WTC11 (cell line): ENCODE results near the gene ZNF397. TPM values are rescaled to one million over a fixed set of nuclear protein-coding genes. Genes with fewer than 3 reads are reported as not detected.

Experiments
- ATAC-seq: fragments of 200-7000 bp; cut with Tn5 transposase; 2 replicates; pipeline ENCODE4 v1.10.0; 2021; ENCODE audit warnings: mild to moderate bottlenecking, moderate library complexity
- CTCF ChIA-PET: fragments of 300-600 bp; sonication (Branson Sonifier 250); formaldehyde crosslinking; loops from one replicate; lab custom pipeline; 2021; ENCODE audit warnings: antibody characterized with exemption; lab: Charles Lee
- POLR2A ChIA-PET: fragments of 350-600 bp; sonication (Branson Sonifier 250); formaldehyde crosslinking; loops from one replicate; lab custom pipeline; 2021; ENCODE audit warnings: antibody characterized with exemption; lab: Charles Lee
- DNase-seq: peaks from one replicate; pipeline ENCODE4 v3.0.0; 2021; ENCODE audit warnings: low spot score
- H3K27ac Mint-ChIP-seq: 2 replicates; pipeline ENCODE4 v1.8.0; 2021; ENCODE audit warnings: mixed read lengths
- H3K27me3 Mint-ChIP-seq: 2 replicates; pipeline ENCODE4 v1.8.0; 2021; ENCODE audit warnings: low read depth, mild to moderate bottlenecking, moderate library complexity, mixed read lengths
- H3K36me3 Mint-ChIP-seq: 2 replicates; pipeline ENCODE4 v1.8.0; 2021; ENCODE audit warnings: mixed read lengths
- H3K4me1 Mint-ChIP-seq: 2 replicates; pipeline ENCODE4 v1.8.0; 2022; ENCODE audit warnings: mixed read lengths
- H3K4me3 Mint-ChIP-seq: 2 replicates; pipeline ENCODE4 v1.8.0; 2021; ENCODE audit warnings: mild to moderate bottlenecking, moderate library complexity, mixed read lengths
- H3K9me3 Mint-ChIP-seq: 2 replicates; pipeline ENCODE4 v1.8.0; 2021; ENCODE audit warnings: mixed read lengths
- EMX1 ChIP-seq: fragments of 250-450 bp; sonication (Bioruptor Pico); IDR thresholded peaks from 2 replicates; pipeline ENCODE4 v1.8.0; 2021; ENCODE audit warnings: mild to moderate bottlenecking
- ETV6 ChIP-seq: sonication (generic); formaldehyde crosslinking; IDR thresholded peaks from 2 replicates; pipeline ENCODE4 v1.8.1; 2022; ENCODE audit warnings: mild to moderate bottlenecking, missing genetic modification reagents
- JUN ChIP-seq: sonication (generic); formaldehyde crosslinking; IDR thresholded peaks from 2 replicates; pipeline ENCODE4 v1.8.0; 2023; ENCODE audit warnings: mild to moderate bottlenecking, missing genetic modification reagents
- NR2C2 ChIP-seq: sonication (generic); formaldehyde crosslinking; IDR thresholded peaks from 2 replicates; pipeline ENCODE4 v1.8.0; 2022; ENCODE audit warnings: mild to moderate bottlenecking, missing genetic modification reagents
- NR3C1 ChIP-seq: sonication (generic); formaldehyde crosslinking; conservative IDR thresholded peaks from 2 replicates; pipeline ENCODE4 v1.8.1; 2023; ENCODE audit warnings: low read depth, mild to moderate bottlenecking, missing genetic modification reagents
- RELA ChIP-seq: sonication (generic); formaldehyde crosslinking; IDR thresholded peaks from 2 replicates; pipeline ENCODE4 v1.8.1; 2022; ENCODE audit warnings: missing genetic modification reagents, mild to moderate bottlenecking, borderline replicate concordance
- SMAD4 ChIP-seq: sonication (generic); formaldehyde crosslinking; IDR thresholded peaks from 2 replicates; pipeline ENCODE4 v1.8.0; 2022; ENCODE audit warnings: mild to moderate bottlenecking, missing genetic modification reagents
- total RNA-seq: library from RNA; stranded (reverse); gene quantifications from 3 replicates; pipeline ENCODE4 v1.2.3, GENCODE V29; 2021
- TF ChIP-seq, protein P1 (sequence below): sonication (generic); formaldehyde crosslinking; IDR thresholded peaks from 2 replicates; pipeline ENCODE4 v1.8.0; 2022; ENCODE audit warnings: missing genetic modification reagents
- TF ChIP-seq, protein P2 (sequence below): fragments of 250-450 bp; sonication (Bioruptor Pico); IDR thresholded peaks from 2 replicates; pipeline ENCODE4 v1.9.0; 2021; ENCODE audit warnings: mild to moderate bottlenecking
- TF ChIP-seq, protein P3 (sequence below): sonication (generic); formaldehyde crosslinking; IDR thresholded peaks from 2 replicates; pipeline ENCODE4 v1.8.1; 2022; ENCODE audit warnings: missing genetic modification reagents, borderline replicate concordance
- TF ChIP-seq, protein P4 (sequence below): sonication (generic); formaldehyde crosslinking; IDR thresholded peaks from 2 replicates; pipeline ENCODE4 v1.8.0; 2023; ENCODE audit warnings: mild to moderate bottlenecking, missing genetic modification reagents
- TF ChIP-seq, protein P5 (sequence below): sonication (generic); formaldehyde crosslinking; IDR thresholded peaks from 2 replicates; pipeline ENCODE4 v1.8.1; 2023; ENCODE audit warnings: mild to moderate bottlenecking, moderate library complexity, missing genetic modification reagents
- TF ChIP-seq, protein P6 (sequence below): fragments of 250-450 bp; sonication (Bioruptor Pico); IDR thresholded peaks from 2 replicates; pipeline ENCODE4 v1.9.0; 2021; ENCODE audit warnings: mild to moderate bottlenecking, borderline replicate concordance

ZNF397 gene
- total RNA-seq, 1 experiment from 2014 or later, result 44.0 TPM

DNA sequence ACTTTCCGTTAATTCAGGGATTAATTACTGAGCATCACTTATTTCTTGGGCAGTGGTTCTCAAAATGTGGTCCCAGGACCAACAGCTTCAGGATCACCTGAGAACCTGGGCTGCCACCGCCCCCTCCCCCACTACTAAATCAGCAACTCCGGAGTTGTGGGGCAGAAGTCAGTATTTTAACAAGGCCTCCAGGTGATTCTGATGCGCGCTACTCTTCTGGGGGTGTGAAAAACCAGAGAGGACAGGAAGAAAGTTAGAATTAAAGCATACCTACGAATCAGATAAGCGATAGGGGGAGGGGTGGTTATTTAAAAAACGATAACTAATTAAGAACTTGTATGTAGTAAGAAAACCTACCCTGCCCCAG is 48.9 kb downstream of the ZNF397 start:
- peak; percentile 63 for ATAC-seq
- Mint-ChIP-seq H3K27ac (peak overlapping the region; percentile 85), H3K9me3 (peaks cover 34% of the 10 kb centered on the region), H3K4me1 (peaks cover 12% of the 10 kb centered on the region), H3K36me3 (peaks cover 25% of the 10 kb centered on the region), H3K4me3 (peak overlapping the region; percentile 99)
- POLR2A ChIA-PET, result interaction anchor here (0.8 to 1.5 kb wide), 5 partner anchors 16 to 50 kb away, joined by 3 to 14 read pairs (median 5); no protein-coding TSS in a partner anchor
- peak; percentile 26 for DNase-seq
- TF ChIP-seq NR2C2 (CRISPR knock-in tag), result no peak
- TF ChIP-seq, protein P1, sequence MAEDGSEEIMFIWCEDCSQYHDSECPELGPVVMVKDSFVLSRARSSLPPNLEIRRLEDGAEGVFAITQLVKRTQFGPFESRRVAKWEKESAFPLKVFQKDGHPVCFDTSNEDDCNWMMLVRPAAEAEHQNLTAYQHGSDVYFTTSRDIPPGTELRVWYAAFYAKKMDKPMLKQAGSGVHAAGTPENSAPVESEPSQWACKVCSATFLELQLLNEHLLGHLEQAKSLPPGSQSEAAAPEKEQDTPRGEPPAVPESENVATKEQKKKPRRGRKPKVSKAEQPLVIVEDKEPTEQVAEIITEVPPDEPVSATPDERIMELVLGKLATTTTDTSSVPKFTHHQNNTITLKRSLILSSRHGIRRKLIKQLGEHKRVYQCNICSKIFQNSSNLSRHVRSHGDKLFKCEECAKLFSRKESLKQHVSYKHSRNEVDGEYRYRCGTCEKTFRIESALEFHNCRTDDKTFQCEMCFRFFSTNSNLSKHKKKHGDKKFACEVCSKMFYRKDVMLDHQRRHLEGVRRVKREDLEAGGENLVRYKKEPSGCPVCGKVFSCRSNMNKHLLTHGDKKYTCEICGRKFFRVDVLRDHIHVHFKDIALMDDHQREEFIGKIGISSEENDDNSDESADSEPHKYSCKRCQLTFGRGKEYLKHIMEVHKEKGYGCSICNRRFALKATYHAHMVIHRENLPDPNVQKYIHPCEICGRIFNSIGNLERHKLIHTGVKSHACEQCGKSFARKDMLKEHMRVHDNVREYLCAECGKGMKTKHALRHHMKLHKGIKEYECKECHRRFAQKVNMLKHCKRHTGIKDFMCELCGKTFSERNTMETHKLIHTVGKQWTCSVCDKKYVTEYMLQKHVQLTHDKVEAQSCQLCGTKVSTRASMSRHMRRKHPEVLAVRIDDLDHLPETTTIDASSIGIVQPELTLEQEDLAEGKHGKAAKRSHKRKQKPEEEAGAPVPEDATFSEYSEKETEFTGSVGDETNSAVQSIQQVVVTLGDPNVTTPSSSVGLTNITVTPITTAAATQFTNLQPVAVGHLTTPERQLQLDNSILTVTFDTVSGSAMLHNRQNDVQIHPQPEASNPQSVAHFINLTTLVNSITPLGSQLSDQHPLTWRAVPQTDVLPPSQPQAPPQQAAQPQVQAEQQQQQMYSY (CRISPR knock-in tag), result peak; percentile 75
- TF ChIP-seq, all 79 proteins: peak for 1
- no peaks in the 10 kb centered on the region for H3K27me3 Mint-ChIP-seq
- CTCF ChIA-PET, result interaction anchor here (0.8 to 2.0 kb wide), 5 partner anchors 22 to 283 kb away, joined by 3 to 7 read pairs (median 4); partner anchors contain the start of gene ZNF397

DNA sequence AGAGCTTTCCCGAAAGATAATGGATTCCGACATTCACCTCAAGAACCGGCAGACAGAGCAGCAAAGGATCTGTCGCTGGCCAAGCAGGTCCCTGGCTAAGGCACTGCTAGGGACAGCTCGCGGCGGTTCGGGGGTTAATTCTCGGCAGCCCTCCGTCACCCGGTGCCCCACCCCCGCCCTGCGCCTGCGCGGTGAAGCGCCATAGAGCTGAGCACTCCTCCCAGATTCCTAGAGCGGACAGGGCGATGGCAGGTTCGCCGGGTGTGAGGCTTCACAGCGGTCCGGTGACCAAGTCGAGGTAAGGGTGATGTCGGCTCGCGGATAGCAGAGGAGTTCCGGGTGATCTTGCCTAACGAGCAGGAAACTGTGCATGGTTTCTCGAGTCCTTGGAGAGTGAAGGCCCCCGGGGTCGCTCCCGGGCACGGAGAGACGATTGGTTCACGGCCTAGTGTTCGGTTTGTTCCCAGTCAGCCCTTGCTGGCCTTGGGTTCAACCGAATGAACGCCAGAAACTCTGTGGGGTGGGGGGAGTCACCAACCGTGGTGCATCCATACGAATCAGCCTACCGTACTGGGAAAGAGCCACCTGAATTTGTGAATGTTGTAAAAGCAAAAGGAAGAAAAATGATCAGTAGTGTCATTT is 49.4 kb downstream of the ZNF397 start, which contains the start of gene ZSCAN30:
Gene ZSCAN30 (minus strand): TSS at position 136 of the 642 bp plus-strand sequence. CDS start 25,877 bp downstream, outside the sequence.
- Mint-ChIP-seq H3K9me3 (peaks cover 29% of the 10 kb centered on the region), H3K27me3 (no peaks in the 10 kb centered on the region), H3K4me3 (peak within 1 kb of the TSS; percentile 99), H3K36me3 (peaks cover 21% of the 10 kb centered on the region), H3K27ac (peak within 1 kb of the TSS; percentile 95), H3K4me1 (peaks cover 12% of the 10 kb centered on the region)
- ChIA-PET POLR2A (interaction anchor here (0.6 to 1.5 kb wide), 6 partner anchors 16 to 881 kb away, joined by 3 to 14 read pairs (median 4); no protein-coding TSS in a partner anchor), CTCF (interaction anchor here (0.8 to 2.0 kb wide), 5 partner anchors 23 to 284 kb away, joined by 3 to 7 read pairs (median 4); partner anchors contain the start of gene ZNF397)
- DNase-seq, result peak; percentile 96
- ATAC-seq, result peak; percentile 99
- TF ChIP-seq EMX1, result no peak
- TF ChIP-seq JUN (CRISPR knock-in tag), result no peak
- TF ChIP-seq, protein P2, sequence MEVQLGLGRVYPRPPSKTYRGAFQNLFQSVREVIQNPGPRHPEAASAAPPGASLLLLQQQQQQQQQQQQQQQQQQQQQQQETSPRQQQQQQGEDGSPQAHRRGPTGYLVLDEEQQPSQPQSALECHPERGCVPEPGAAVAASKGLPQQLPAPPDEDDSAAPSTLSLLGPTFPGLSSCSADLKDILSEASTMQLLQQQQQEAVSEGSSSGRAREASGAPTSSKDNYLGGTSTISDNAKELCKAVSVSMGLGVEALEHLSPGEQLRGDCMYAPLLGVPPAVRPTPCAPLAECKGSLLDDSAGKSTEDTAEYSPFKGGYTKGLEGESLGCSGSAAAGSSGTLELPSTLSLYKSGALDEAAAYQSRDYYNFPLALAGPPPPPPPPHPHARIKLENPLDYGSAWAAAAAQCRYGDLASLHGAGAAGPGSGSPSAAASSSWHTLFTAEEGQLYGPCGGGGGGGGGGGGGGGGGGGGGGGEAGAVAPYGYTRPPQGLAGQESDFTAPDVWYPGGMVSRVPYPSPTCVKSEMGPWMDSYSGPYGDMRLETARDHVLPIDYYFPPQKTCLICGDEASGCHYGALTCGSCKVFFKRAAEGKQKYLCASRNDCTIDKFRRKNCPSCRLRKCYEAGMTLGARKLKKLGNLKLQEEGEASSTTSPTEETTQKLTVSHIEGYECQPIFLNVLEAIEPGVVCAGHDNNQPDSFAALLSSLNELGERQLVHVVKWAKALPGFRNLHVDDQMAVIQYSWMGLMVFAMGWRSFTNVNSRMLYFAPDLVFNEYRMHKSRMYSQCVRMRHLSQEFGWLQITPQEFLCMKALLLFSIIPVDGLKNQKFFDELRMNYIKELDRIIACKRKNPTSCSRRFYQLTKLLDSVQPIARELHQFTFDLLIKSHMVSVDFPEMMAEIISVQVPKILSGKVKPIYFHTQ (CRISPR knock-in tag), result no peak
- TF ChIP-seq, protein P3, sequence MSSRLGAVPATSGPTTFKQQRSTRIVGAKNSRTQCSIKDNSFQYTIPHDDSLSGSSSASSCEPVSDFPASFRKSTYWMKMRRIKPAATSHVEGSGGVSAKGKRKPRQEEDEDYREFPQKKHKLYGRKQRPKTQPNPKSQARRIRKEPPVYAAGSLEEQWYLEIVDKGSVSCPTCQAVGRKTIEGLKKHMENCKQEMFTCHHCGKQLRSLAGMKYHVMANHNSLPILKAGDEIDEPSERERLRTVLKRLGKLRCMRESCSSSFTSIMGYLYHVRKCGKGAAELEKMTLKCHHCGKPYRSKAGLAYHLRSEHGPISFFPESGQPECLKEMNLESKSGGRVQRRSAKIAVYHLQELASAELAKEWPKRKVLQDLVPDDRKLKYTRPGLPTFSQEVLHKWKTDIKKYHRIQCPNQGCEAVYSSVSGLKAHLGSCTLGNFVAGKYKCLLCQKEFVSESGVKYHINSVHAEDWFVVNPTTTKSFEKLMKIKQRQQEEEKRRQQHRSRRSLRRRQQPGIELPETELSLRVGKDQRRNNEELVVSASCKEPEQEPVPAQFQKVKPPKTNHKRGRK (CRISPR knock-in tag), result no peak
- TF ChIP-seq RELA (CRISPR knock-in tag), result 0 out of 2 replicates have a peak, but pooled peaks have one; percentile 34
- TF ChIP-seq, protein P4, sequence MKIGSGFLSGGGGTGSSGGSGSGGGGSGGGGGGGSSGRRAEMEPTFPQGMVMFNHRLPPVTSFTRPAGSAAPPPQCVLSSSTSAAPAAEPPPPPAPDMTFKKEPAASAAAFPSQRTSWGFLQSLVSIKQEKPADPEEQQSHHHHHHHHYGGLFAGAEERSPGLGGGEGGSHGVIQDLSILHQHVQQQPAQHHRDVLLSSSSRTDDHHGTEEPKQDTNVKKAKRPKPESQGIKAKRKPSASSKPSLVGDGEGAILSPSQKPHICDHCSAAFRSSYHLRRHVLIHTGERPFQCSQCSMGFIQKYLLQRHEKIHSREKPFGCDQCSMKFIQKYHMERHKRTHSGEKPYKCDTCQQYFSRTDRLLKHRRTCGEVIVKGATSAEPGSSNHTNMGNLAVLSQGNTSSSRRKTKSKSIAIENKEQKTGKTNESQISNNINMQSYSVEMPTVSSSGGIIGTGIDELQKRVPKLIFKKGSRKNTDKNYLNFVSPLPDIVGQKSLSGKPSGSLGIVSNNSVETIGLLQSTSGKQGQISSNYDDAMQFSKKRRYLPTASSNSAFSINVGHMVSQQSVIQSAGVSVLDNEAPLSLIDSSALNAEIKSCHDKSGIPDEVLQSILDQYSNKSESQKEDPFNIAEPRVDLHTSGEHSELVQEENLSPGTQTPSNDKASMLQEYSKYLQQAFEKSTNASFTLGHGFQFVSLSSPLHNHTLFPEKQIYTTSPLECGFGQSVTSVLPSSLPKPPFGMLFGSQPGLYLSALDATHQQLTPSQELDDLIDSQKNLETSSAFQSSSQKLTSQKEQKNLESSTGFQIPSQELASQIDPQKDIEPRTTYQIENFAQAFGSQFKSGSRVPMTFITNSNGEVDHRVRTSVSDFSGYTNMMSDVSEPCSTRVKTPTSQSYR (CRISPR knock-in tag), result peak; percentile 72; the same call in 1 of the 2 replicates
- peak; percentile 73; the same call in 1 of the 2 replicates for TF ChIP-seq SMAD4 (CRISPR knock-in tag)
- TF ChIP-seq, protein P5, sequence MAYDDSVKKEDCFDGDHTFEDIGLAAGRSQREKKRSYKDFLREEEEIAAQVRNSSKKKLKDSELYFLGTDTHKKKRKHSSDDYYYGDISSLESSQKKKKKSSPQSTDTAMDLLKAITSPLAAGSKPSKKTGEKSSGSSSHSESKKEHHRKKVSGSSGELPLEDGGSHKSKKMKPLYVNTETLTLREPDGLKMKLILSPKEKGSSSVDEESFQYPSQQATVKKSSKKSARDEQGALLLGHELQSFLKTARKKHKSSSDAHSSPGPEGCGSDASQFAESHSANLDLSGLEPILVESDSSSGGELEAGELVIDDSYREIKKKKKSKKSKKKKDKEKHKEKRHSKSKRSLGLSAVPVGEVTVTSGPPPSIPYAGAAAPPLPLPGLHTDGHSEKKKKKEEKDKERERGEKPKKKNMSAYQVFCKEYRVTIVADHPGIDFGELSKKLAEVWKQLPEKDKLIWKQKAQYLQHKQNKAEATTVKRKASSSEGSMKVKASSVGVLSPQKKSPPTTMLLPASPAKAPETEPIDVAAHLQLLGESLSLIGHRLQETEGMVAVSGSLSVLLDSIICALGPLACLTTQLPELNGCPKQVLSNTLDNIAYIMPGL, result peak; percentile 40; the same call in 1 of the 2 replicates
- TF ChIP-seq ETV6 (CRISPR knock-in tag), result peak; percentile 89
- TF ChIP-seq NR3C1, result no peak
- TF ChIP-seq, protein P6, sequence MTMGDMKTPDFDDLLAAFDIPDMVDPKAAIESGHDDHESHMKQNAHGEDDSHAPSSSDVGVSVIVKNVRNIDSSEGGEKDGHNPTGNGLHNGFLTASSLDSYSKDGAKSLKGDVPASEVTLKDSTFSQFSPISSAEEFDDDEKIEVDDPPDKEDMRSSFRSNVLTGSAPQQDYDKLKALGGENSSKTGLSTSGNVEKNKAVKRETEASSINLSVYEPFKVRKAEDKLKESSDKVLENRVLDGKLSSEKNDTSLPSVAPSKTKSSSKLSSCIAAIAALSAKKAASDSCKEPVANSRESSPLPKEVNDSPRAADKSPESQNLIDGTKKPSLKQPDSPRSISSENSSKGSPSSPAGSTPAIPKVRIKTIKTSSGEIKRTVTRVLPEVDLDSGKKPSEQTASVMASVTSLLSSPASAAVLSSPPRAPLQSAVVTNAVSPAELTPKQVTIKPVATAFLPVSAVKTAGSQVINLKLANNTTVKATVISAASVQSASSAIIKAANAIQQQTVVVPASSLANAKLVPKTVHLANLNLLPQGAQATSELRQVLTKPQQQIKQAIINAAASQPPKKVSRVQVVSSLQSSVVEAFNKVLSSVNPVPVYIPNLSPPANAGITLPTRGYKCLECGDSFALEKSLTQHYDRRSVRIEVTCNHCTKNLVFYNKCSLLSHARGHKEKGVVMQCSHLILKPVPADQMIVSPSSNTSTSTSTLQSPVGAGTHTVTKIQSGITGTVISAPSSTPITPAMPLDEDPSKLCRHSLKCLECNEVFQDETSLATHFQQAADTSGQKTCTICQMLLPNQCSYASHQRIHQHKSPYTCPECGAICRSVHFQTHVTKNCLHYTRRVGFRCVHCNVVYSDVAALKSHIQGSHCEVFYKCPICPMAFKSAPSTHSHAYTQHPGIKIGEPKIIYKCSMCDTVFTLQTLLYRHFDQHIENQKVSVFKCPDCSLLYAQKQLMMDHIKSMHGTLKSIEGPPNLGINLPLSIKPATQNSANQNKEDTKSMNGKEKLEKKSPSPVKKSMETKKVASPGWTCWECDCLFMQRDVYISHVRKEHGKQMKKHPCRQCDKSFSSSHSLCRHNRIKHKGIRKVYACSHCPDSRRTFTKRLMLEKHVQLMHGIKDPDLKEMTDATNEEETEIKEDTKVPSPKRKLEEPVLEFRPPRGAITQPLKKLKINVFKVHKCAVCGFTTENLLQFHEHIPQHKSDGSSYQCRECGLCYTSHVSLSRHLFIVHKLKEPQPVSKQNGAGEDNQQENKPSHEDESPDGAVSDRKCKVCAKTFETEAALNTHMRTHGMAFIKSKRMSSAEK (CRISPR knock-in tag), result 0 out of 2 replicates have a peak, but pooled peaks have one; percentile 65
